HG03442 (cell line): ENCODE measurements around the gene CCL3.
"Not testable (repeated sequence)": the region's sequence is repeated elsewhere in the genome, so short reads cannot be mapped to it uniquely, and the experiment has no call there.

Source experiments
- ATAC-seq: cut with Tn5 transposase; IDR thresholded peaks from one replicate; pipeline ENCODE4 v1.9.1; 2021; ENCODE audit warnings: mild to moderate bottlenecking, moderate library complexity; ENCODE audit not compliant: unreplicated experiment

The CCL3 gene

DNA sequence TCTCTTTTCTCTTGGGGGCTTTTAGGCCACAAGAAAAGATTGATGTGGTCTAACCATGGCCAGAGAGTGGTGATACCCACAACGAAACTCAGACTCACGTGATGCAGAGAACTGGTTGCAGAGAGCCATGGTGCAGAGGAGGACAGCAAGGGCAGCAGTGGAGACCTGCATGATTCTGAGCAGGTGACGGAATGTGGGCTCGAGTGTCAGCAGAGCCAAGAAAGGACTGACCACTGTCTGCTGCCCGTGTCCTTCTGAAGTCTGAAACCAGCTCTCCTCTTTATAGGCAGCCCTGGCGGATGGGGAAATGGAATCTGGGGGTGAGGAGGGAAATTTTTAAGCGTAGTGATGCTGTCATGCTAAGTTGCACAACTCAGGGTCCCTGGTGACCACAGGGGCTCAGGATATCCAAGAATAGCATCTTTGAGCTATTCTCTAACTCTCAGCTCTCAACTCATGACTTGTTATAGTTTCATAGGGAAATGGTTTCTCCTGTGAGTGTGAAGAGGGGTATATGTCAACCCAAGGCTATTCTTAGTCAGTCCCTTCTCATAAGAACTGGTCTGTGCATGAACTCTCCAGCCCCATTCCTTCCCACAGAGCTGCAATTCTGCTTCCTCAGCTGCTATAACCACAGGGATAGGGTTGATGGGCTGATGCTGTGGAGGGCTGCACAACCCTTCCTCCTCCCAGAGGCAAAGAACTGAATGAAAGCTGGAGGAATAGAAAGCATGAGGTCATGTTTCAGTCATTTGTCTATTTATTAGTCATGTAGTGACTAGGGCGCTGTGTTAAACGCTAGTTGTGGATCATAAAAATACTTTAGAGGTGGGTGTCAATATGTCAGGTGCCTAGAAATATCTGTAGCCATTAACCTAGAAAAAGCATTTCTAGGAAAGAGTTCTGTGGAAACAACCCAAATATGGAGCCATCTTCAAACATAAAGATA is at the start of gene CCL3:
Gene CCL3, minus strand, starts transcription at position 256 of the 949 bp plus-strand sequence. Its CDS starts 85 bp downstream, at position 171.
- ATAC-seq: peak; percentile 70

DNA sequence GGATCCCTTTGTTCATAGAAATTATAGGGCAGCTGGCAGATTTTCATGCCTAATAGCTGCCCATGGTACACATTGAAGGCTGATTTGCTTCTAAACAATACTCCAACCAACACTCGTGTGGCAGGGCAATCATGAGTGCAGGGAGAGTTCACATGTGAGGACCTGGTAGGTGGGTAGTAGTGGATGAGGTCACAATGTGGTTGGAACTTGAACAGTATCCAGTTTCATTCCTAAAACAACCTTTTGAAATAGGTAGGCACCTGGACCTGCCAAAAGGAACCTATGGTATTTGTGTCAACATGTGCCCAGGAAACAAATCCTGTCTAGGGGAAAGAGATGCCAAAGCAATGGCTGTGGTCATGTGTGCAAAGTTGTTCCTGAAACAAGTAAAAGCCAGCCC is 46.5 kb upstream of the CCL3 start:
- no peak for ATAC-seq

DNA sequence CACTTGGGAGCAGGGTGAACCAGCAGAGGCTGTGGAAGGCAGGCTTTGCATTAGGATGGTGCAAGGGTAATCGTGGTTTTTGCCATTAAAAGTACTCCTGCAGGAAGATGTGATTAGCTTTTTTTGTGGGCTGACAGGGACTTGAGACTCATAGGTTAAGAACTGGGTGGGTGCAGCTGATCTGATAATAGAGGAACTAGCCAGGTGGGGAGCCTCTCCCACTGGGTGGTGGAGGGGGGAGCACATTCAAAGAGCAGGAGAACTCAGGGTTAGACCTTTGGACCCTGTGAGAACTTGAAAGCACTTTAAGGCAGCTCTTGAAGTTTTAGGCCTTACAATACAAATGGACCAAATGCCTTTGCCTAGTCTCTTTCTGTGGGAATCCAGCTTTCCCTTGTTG is 46.1 kb upstream of the CCL3 start:
- no peak for ATAC-seq

DNA sequence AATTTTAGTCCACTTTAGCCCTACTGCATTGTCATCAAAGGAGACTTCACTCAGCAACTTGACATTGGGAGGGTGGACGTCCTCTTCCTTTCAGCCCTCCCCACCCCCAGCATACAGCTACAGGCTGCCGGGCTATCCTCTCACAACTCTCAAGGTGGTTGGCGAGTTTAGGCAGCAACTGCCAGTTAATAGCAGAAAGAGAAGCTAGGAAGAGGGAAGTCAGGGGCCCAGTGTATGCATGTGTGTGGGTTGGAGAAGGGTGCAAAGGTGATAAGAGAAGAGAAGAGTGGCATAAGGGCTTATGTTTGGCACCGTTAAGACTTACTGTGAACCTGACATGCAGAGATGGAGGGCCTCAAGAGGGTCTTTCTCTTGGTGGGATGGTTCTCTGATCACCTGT is 45.5 kb upstream of the CCL3 start:
- ATAC-seq: no peak

DNA sequence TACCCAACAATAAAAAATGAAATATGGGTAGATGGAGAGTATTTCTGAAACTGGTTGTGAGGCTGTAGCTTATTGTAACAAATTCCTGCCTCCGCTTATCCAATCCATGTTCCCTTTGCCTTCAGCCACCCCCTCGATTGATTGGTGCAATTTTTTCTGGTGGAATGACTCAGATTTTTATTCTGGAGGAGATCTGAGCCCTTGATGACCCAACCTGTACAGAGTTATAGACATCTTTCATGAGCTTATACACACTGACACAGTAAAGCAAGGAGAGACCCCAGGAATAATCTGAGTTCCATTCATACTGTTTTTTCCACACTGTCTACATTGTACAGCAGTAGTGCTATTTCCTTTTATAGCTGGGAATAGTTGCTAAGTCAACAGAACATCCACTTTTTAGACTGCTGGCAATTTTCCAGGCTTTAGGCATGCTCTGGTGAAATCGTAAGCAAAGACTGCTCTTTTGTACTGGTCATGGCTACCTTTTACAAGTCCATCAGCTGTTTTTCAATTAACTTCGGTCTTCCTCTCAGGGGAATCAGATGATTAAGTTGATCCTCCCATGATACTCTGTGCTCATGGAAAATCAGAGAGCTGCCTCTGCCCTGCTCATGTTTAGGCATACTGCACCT is 43.8 kb upstream of the CCL3 start:
- ATAC-seq: no peak

DNA sequence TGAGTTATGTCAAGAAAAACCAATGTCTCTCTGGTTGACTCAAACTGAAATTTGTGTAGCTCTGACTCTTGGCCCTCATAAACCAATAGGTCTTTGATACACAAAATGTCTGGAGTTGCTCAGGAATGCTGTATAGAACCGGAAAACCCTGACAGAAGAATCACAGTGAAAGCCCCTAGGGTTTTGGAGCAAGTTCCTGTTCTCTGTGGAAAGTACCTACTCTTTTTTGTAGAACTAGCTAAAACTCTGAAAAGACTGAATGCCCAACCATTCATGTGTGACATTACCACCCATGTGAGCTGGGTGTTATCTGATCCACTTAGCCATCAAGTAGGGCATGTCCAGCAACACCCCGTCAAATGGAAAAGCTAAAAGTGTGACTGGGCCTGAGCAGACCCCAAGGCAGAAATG is 42.5 kb upstream of the CCL3 start:
- no peak for ATAC-seq

DNA sequence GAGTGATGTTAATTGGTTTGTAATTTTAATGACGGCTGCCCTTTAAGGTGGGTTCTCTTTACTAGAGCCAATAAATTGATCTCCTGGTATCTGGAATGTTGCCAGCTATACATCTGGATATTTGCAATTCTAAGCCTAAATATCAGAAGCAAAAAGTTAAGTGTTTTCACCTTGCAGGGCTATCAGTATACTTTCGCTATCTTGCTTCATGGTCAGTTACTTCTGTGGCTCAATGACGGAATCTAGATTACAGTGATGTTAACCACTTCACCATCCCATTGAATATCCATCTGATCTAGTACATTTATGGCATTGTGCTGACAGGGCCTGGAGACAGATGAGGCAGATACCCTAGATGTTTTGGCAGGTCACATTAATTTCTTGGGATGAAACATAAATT is 42.0 kb upstream of the CCL3 start:
- no peak for ATAC-seq

DNA sequence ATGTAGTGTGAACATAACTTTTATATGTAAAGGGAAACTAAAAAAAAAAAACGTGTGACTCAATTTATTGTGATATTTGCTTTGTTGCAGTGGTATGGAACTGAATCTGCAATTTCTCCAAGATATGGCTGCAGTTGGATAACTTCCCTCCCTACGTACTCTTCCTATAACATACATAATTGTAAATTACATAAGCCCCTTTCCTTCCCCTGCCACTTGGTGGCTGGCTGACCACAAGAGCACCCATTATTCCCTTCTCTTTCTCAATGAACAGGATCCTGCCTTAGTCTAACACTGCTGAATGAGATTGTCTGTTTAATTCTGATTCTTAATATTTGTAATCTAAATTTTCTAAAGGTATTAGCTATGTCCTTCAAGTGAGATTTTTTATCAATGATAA is 41.5 kb upstream of the CCL3 start:
- ATAC-seq: no peak

DNA sequence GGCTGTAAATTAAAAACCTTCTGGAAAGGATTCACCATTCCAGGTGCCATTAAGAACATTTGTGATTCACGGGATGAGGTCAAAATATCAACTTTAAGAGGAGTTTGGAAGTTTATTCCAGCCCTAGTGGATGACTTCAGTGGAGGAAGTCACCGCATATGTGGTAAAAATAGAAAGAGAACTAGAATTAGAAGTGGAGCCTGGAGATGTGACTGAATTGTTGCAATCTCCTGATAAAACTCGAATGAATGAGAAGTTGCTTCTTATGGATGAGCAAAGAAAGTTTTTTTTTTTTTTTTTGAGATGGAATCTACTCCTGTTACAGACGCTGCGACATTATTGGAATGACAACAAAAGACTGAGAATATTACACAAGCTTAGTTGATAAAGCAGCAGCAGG is 40.4 kb upstream of the CCL3 start:
- no peak for ATAC-seq

DNA sequence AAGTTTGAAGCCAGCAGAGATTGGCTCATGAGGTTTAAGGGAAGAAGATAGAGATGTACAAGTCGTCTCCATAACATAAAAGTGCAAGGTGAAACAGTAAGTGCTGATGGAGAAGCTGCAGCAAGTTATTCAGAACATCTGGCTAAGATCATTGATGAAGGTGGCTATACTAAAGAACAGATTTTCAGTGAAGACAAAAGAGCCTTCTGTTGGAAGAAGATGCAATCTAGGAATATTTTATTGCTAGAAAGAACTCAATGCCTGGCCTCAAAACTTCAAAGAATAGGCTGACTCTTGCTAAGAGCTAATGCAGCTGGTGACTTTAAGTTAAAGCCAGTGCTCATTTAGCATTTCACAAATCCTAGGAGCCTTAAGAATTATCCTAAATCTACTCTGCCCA is 39.7 kb upstream of the CCL3 start:
- ATAC-seq: no peak

DNA sequence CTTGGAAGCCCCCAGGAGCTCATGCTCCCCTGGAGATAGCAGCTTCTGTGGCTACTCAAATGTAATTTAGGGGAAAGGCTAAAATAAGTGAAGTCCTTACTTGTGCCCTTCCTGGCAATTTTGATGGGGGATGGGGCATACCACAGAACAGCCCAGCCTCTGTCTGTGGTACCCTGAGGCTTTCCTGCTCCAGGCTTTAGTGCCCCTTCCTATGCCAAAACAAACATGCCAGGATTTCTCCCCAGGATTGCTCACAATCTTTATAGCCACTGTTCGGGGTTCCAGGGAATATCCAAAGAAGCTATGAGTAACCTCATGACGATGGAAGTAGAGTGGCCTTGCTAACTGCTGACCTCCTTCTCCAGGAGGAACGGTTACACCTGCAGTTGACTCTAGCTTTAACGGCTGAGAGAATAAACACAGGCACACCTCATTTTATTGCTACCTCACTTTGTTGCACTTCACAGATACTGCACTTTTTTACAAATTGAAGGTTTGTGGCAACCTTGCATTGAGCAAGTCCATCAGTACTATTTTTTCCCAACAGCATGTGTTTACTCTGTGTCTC is 38.6 kb upstream of the CCL3 start:
- ATAC-seq: no peak

DNA sequence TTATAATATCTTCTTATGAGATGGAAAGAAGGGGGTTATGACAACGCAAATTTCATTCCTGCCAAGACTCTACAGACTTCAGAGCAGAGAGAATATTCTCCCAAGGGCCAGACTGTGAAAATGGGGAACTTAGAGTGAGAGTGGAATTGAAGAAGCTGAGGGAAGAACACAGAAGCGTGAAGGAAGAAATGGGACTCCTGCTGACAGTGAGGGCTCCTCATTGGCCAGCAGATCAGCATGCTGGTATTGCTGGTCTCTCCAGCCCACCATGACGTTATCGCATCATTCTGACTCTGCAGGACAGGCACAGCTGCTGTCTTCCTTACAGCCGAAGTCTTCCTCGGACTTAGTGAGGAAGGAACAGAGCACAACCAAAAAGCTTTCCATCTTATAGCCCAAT is 38.0 kb upstream of the CCL3 start:
- ATAC-seq: no peak

DNA sequence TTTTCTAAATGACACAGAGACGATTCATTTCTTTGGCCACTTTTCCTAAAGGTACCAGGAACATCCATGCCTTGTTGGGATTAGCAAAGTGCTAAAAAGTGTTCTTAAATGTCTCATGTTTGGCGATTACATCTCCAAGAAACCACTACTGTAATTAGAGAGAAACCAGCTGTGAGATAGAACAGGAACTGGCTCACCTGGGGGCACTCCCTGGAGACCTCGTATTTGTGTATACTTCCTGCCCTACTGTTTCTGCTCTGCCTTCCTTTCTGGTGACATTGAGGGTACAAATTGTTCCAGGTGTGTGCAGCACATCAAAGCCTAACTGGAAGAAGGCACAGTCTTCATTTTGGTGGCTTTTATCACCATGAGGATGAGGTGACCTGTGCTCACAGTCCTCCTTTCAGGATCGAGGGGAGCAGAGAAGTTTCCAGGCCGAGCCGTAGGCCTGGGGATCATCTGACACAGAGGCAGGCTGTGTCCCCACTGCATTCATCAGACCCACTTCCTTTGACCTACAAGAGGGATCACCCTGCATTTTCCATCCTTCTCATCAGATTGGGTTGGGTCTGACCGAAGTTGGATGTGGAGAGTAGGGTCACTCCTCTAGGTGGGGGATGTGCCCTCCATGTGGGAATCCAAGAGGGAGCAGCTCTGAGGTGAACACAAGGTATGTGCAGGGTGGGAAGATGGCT is 37.4 kb upstream of the CCL3 start:
- ATAC-seq: no peak

DNA sequence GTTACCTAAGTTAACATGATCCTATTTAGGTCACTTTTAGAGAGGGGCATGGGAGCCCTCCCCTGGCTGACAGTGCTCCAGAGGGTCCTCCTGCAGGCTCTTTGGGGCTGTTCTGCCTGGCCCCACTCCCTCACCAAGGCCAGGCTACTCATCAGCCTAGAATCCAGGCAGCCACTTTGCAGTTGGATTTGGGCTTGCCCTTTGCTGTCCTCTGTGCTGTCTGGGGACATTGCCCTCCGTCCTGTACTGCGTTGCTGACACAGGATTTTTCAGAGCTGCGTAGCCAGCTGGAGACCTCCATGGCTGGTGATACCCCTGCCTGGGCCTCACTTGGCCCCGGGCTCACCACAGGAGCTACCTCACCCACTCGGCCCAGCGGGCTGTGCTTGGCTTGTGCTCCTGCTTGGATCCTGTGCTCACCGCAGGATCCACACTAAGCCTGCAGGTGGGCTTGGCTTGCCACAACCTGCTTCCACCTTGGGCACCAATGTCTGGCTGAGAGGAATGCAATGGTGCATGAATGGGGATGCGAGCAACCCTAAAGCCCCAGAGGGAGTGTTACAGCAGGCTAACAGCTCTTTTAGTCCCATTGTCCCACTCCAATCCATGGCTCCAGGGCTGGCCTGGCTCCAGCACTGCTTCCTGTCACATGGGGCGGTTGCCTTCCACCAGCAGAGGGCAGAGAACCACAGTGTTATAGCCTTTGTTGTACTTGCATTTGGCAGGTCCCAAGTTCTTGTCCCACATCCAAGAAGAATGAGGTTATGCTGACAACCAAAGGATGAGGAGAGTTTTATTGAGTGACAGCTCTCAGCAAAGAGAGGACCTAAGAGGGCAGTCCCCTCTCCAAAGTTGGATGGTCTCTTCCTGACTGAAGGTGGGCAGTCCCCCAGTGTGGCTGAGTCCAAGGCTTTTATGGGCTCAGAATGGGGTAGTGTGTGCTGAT is 35.2 kb upstream of the CCL3 start:
- ATAC-seq: no peak

DNA sequence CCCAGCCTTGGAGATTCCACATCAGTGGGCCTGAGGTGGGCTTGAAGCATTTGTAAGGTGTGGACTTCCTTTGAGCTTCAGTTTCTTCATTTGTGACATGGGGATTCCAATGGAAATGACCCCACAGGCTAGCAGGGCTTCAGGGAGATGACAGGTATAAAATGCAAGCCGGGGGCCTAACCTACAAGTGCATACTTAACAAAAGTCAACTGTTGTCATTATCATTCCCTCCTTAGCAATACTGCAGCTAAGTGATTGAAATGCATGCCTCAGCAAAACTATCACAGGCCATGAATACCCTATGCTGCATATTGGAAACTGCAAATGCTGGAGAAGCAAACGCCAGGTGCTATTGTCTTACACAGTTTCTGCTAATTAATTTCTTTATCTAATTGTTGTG is 33.5 kb upstream of the CCL3 start:
- ATAC-seq: no peak

DNA sequence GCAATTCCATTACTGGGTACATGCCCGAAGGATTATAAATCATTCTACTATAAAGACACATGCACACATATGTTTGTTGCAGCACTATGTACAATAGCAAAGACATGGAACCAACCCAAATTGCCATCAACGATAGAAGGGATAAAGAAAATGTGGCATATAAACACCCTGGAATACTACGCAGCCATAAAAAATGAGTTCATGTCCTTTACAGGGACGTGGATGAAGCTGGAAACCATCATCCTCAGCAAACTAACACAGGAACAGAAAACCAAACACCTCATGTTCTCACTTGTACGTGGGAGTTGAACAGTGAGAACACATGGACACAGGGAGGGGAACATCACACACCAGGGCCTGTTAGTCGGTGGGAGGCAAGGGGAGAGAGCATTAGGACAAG is 31.2 kb upstream of the CCL3 start:
- ATAC-seq: not testable (repeated sequence)

DNA sequence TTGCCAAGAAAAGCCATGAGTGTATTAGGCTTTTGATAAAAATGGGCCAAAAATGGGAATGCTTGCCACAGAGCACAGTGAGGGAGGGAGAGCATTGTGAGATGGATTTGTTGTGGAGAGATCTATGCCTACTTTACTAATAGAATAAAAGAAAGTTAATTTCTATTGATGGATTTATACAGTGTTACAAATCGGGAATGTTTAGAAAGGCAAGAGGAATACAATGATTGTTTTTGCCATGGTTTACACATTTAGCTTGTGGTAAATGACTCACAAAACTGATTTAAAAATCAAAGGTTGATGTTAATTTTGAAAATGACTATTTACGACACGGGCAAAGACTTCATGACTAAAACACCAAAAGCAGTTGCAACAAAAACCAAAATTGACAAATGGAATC is 30.3 kb upstream of the CCL3 start:
- no peak for ATAC-seq

DNA sequence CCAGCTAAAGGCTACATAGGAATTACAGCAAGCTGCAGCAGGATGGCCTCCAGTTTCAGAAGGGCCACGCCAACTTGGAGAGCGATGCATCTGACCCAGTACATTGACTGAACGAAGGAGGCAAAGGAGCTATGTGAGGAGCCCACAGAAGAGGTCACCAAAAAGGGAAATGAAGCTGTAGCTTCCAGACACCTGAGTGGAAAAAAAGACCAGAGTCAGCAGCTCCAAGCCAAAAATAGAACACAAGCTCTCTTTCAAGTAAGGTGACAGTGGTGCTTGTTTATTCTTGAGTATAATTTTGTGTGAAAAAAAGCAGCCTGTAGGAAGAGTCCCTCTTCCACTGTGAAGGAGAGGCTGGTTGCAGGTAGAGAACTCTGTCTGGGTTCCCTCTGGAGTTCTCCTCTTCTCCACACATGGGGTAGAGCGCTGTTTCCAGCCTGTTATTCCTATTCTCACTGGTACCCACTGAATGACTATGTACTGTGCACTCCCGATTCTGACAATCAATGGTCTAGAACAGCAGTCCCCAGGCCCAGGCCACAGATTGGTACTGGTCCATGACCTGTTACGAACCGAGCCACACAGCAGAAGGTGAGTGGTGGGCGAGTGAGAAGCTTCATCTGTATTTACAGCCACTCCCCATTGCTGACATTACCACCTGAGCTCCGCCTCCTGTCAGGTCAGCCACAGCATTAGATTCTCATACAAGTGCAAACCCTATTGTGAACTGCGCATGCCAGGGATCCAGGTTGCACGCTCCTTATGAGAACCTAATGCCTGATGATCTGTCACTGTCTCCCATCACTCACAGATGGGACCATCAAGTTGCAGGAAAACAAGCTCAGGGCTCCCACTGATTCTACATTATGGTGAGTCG is 28.8 kb upstream of the CCL3 start:
- ATAC-seq: no peak
